Mesothelial cell of epicardium (in vitro differentiated cells): Measurements from ENCODE around the gene CPLX3. TPM values are rescaled to one million over a fixed set of nuclear protein-coding genes. Genes with fewer than 3 reads are reported as not detected.

ENCODE experiments used
- DNase-seq, 2 experiments: peaks; one replicate each; pipeline ENCODE4 v3.0.0; 2021; ENCODE audit warnings: low spot score in 2 of 2; ENCODE audit not compliant: unreplicated experiment in 2 of 2
- H3K27ac Mint-ChIP-seq: 2 replicates; pipeline ENCODE4 v1.8.0; 2021; ENCODE audit warnings: mixed read lengths
- H3K27me3 Mint-ChIP-seq: 2 replicates; pipeline ENCODE4 v1.8.0; 2021; ENCODE audit warnings: low read depth, mixed read lengths
- H3K36me3 Mint-ChIP-seq: 2 replicates; pipeline ENCODE4 v1.8.0; 2021; ENCODE audit warnings: mixed read lengths
- H3K4me1 Mint-ChIP-seq: 2 replicates; pipeline ENCODE4 v1.8.0; 2021; ENCODE audit warnings: mixed read lengths
- H3K4me3 Mint-ChIP-seq: 2 replicates; pipeline ENCODE4 v1.8.0; 2021; ENCODE audit warnings: mild to moderate bottlenecking, moderate library complexity, mixed read lengths
- H3K9me3 Mint-ChIP-seq: 2 replicates; pipeline ENCODE4 v1.8.0; 2021; ENCODE audit warnings: mixed read lengths
- microRNA-seq: library from miRNA; unstranded; fragments of <30 nt; microRNA quantifications from one replicate; pipeline ENCODE4 v1.2.0, GENCODE V29; 2021; ENCODE audit warnings: inconsistent platforms, mixed read lengths
- total RNA-seq: library from RNA; stranded (reverse); gene quantifications from 3 replicates; pipeline ENCODE4 v1.2.1, GENCODE V29; 2021
- TF ChIP-seq, protein P1 (sequence below): fragments of 200-600 bp; sonication (generic); IDR thresholded peaks from one replicate; pipeline ENCODE4 v1.5.0; 2021; ENCODE audit warnings: antibody characterized with exemption; ENCODE audit not compliant: unreplicated experiment

The CPLX3 gene
- total RNA-seq, 1 donor from 2014 or later = not detected

DNA sequence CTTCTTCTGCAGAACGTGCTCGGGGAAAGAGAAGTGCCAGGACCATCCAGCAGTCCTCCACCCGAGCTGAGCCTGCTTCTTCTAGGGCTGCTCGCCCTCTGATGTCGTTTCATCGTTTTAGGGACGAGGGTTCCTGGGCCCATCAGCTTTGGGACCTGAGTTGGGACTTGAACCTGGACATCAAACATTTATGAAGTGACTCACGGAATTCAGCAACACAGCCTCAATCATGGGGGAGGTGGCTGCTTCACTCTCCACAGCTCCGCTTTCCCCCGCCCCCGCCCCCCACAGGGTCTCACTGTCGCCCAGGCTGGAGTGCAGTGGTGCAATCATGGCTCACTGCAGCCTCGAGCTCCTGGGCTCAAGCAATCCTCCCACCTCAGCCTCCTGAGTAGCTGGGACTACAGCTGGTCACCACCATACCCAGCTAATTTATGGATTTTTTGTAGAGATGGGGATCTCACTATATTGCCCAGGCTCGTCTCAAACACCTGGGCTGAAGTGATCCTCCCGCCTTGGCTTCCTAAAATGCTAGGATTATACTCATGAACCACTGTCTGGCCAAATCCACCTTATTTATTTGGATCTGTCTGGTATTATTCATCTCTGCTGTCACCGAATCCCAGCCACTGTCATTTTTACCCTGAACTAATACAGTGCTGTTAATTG lies 47.5 kb downstream of the CPLX3 start:
- H3K36me3 Mint-ChIP-seq = no peaks in the 10 kb centered on the region

DNA sequence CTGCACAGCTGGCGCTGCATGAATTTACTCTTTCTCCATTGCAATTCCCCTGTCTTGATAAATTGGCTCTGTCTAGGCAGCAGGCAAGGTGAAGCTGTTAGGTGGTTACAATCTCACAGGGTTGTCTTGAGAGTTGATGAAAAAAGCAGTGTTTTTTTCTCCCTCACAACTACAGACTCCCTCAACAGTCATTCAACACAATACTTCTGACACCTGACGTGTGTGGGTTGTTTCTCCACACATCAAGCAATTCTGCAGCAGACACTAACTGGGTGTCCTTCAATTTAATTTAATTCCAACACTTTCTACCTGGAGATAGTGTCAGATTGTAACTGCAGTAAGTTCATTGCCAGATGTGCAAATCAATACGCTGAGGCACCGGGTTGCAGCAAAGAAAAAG lies 51.8 kb downstream of the CPLX3 start:
- no peaks in the 10 kb centered on the region for H3K36me3 Mint-ChIP-seq
- H3K4me1 Mint-ChIP-seq = peaks cover 2% of the 10 kb centered on the region

More for the DNA sequence above, 47.5 kb downstream of the CPLX3 start:
- no peak for DNase-seq
- Mint-ChIP-seq H3K4me3 (peak overlapping the region; percentile 88), H3K9me3 (peaks cover 4% of the 10 kb centered on the region), H3K27me3 (peaks cover 2% of the 10 kb centered on the region), H3K27ac (peak overlapping the region; percentile 87), H3K4me1 (peaks cover 30% of the 10 kb centered on the region)
- TF ChIP-seq, protein P1, sequence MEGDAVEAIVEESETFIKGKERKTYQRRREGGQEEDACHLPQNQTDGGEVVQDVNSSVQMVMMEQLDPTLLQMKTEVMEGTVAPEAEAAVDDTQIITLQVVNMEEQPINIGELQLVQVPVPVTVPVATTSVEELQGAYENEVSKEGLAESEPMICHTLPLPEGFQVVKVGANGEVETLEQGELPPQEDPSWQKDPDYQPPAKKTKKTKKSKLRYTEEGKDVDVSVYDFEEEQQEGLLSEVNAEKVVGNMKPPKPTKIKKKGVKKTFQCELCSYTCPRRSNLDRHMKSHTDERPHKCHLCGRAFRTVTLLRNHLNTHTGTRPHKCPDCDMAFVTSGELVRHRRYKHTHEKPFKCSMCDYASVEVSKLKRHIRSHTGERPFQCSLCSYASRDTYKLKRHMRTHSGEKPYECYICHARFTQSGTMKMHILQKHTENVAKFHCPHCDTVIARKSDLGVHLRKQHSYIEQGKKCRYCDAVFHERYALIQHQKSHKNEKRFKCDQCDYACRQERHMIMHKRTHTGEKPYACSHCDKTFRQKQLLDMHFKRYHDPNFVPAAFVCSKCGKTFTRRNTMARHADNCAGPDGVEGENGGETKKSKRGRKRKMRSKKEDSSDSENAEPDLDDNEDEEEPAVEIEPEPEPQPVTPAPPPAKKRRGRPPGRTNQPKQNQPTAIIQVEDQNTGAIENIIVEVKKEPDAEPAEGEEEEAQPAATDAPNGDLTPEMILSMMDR = no peak

More for the DNA sequence above, 51.8 kb downstream of the CPLX3 start:
- no peak overlapping the region for H3K27ac Mint-ChIP-seq
- peaks cover 9% of the 10 kb centered on the region for H3K9me3 Mint-ChIP-seq
- no peak overlapping the region for H3K4me3 Mint-ChIP-seq
- no peak for DNase-seq
- TF ChIP-seq, protein P1 = no peak
- peaks cover 2% of the 10 kb centered on the region for H3K27me3 Mint-ChIP-seq

Small RNA genes lying within 50 kb of the gene (microRNA-seq; reads per million reads assigned to microRNA genes)
- gene MIR4513 = not detected
- 2.6 reads per million for gene MIR6882

Other genes with a start within 250 kb of the CPLX3 start
- gene CLK3, start 210.8 kb upstream of the CPLX3 start, total RNA-seq = 80.1 to 83.0 TPM (median 80.9 TPM) in 3 replicates
- 69.5 to 74.8 TPM (median 70.0 TPM) in 3 replicates for gene EDC3, start 130.6 kb upstream of the CPLX3 start, total RNA-seq
- 0.20 to 0.27 TPM in 2 of 3 replicates, not detected in the other for gene CYP1A1, start 101.1 kb upstream of the CPLX3 start, total RNA-seq
- 0.09 TPM in 1 of 3 replicates, not detected in the others for gene CYP1A2, start 77.8 kb upstream of the CPLX3 start, total RNA-seq
- gene CSK, start 44.5 kb upstream of the CPLX3 start, total RNA-seq = 57.0 to 59.0 TPM (median 58.1 TPM) in 3 replicates
- gene LMAN1L, start 13.8 kb upstream of the CPLX3 start, total RNA-seq = 0.16 to 0.65 TPM (median 0.35 TPM) in 3 replicates
- 30.9 to 34.8 TPM (median 32.6 TPM) in 3 replicates for gene ULK3, start 16.5 kb downstream of the CPLX3 start, total RNA-seq
- 45.6 to 48.4 TPM (median 48.3 TPM) in 3 replicates for gene SCAMP2, start 46.7 kb downstream of the CPLX3 start, total RNA-seq
- 42.0 to 46.4 TPM (median 43.3 TPM) in 3 replicates for gene MPI, start 63.4 kb downstream of the CPLX3 start, total RNA-seq
- gene FAM219B, start 80.2 kb downstream of the CPLX3 start, total RNA-seq = 73.5 to 91.3 TPM (median 74.1 TPM) in 3 replicates
- 126 to 133 TPM (median 128 TPM) in 3 replicates for gene COX5A, start 111.4 kb downstream of the CPLX3 start, total RNA-seq
- 3.3 to 3.8 TPM (median 3.3 TPM) in 3 replicates for gene RPP25, start 130.1 kb downstream of the CPLX3 start, total RNA-seq
- gene SCAMP5, start 168.9 kb downstream of the CPLX3 start, total RNA-seq = 23.5 to 30.5 TPM (median 28.4 TPM) in 3 replicates
- gene PPCDC, start 197.0 kb downstream of the CPLX3 start, total RNA-seq = 16.0 to 18.4 TPM (median 17.2 TPM) in 3 replicates